Panc1 (cell line): Measurements from ENCODE around the gene KCNK5. TPM values are rescaled to one million over a fixed set of nuclear protein-coding genes. Genes with fewer than 3 reads are reported as not detected.

Source experiments
- ATAC-seq: fragments of 200-7000 bp; cut with Tn5 transposase; 2 replicates; pipeline ENCODE4 v1.9.1; 2020; ENCODE audit warnings: mild to moderate bottlenecking, moderate library complexity
- BruUV-seq: library from RNA; stranded (reverse); fragments of 400-500 nt; replicated peaks from 2 replicates; lab custom pipeline; 2021; lab: Mats Ljungman, UMichigan
- CTCF ChIA-PET: fragments of 300-600 bp; sonication (Branson Sonifier 250); formaldehyde crosslinking; loops from one replicate; lab custom pipeline; 2022; ENCODE audit warnings: antibody characterized with exemption; lab: Charles Lee
- POLR2A ChIA-PET: fragments of 300-600 bp; sonication (Branson Sonifier 250); formaldehyde crosslinking; loops from one replicate; lab custom pipeline; 2022; ENCODE audit warnings: antibody characterized with exemption; lab: Charles Lee
- DNase-seq: peaks from one replicate; pipeline ENCODE4 v3.0.0-alpha.2; 2010; ENCODE audit warnings: low read depth, low spot score
- H3K27ac ChIP-seq: 2 replicates; pipeline ENCODE4 v1.5.1; 2011; ENCODE audit warnings: mild to moderate bottlenecking, low read length, inconsistent platforms
- H3K27me3 ChIP-seq: fragments of 200-500 bp; sonication (Bioruptor generic); 2 replicates; pipeline ENCODE4 v1.6.0; 2014; ENCODE audit warnings: low read length, inconsistent platforms; ENCODE audit not compliant: control insufficient read depth, insufficient read depth
- H3K36me3 ChIP-seq: fragments of 200-500 bp; sonication (Bioruptor generic); 2 replicates; pipeline ENCODE4 v1.5.1; 2014; ENCODE audit warnings: inconsistent platforms, mild to moderate bottlenecking, low read length, moderate library complexity; ENCODE audit not compliant: control insufficient read depth, insufficient read depth
- H3K4me1 ChIP-seq: 2 replicates; pipeline ENCODE4 v1.5.1; 2011; ENCODE audit warnings: inconsistent platforms, mild to moderate bottlenecking, low read length, moderate library complexity; ENCODE audit not compliant: control insufficient read depth, insufficient read depth
- H3K4me3 ChIP-seq, 2 experiments: 2 replicates each; pipeline ENCODE4 v1.5.1; 2011 to 2012; ENCODE audit warnings: low read depth in 2 of 2, low read length in 2 of 2, mild to moderate bottlenecking in 2 of 2, inconsistent platforms in 1 of 2, moderate library complexity in 1 of 2
- H3K9me3 ChIP-seq: fragments of 200-500 bp; sonication (Bioruptor generic); 2 replicates; pipeline ENCODE4 v1.5.1; 2014; ENCODE audit warnings: low read depth, mild to moderate bottlenecking, inconsistent platforms, low read length, moderate library complexity; ENCODE audit not compliant: control insufficient read depth, insufficient read depth
- POLR2AphosphoS5 ChIP-seq: IDR thresholded peaks from 2 replicates; pipeline ENCODE4 v1.6.1; 2012; ENCODE audit warnings: mild to moderate bottlenecking, low read depth, low read length, moderate library complexity
- SIN3A ChIP-seq: IDR thresholded peaks from 2 replicates; pipeline ENCODE4 v1.6.1; 2012; ENCODE audit warnings: low read depth, mild to moderate bottlenecking, low read length, moderate library complexity, borderline replicate concordance; ENCODE audit not compliant: insufficient read depth
- TCF7L2 ChIP-seq: IDR thresholded peaks from 2 replicates; pipeline ENCODE4 v1.6.1; 2011; ENCODE audit warnings: mild to moderate bottlenecking, low read depth, low read length, inconsistent platforms
- in situ Hi-C: cut with HindIII; loops from 2 replicates; pipeline ENCODE4 v1.10.0; 2016; ENCODE audit warnings: low sequenced_read_pairs, low pct_unique_long_range_greater_than_20kb
- intact Hi-C: fragments of 100-400 bp; cut with micrococcal nuclease; formaldehyde crosslinking; loops from one replicate; pipeline ENCODE4 v1.10.0; 2022; ENCODE audit not compliant: unreplicated experiment
- total RNA-seq: library from RNA; stranded (reverse); gene quantifications from one replicate; pipeline ENCODE4 v1.2.1, GENCODE V29; 2021; ENCODE audit not compliant: unreplicated experiment
- TF ChIP-seq, protein P1 (sequence below), 2 experiments: IDR thresholded peaks; 2 replicates each; pipeline ENCODE4 v1.6.1; 2011 to 2012; ENCODE audit warnings: low read depth in 2 of 2, control low read depth in 1 of 2, low read length in 1 of 2, mild to moderate bottlenecking in 1 of 2, moderate library complexity in 1 of 2; ENCODE audit not compliant: insufficient read depth in 1 of 2
- TF ChIP-seq, protein P2 (sequence below): fragments of 450-650 bp; IDR thresholded peaks from 2 replicates; pipeline ENCODE4 v1.5.1; 2017; ENCODE audit warnings: mild to moderate bottlenecking

The KCNK5 gene
- total RNA-seq, 1 experiment from 2014 or later: 0.77 TPM

GRCh38 chr6:39218868-39219567 lies 10.3 kb downstream of the KCNK5 start:
- no peak for DNase-seq
- no peaks in the 10 kb centered on the region for H3K9me3 ChIP-seq
- H3K27ac ChIP-seq: no peak overlapping the region
- no peaks in the 10 kb centered on the region for H3K4me1 ChIP-seq
- TF ChIP-seq, protein P1, sequence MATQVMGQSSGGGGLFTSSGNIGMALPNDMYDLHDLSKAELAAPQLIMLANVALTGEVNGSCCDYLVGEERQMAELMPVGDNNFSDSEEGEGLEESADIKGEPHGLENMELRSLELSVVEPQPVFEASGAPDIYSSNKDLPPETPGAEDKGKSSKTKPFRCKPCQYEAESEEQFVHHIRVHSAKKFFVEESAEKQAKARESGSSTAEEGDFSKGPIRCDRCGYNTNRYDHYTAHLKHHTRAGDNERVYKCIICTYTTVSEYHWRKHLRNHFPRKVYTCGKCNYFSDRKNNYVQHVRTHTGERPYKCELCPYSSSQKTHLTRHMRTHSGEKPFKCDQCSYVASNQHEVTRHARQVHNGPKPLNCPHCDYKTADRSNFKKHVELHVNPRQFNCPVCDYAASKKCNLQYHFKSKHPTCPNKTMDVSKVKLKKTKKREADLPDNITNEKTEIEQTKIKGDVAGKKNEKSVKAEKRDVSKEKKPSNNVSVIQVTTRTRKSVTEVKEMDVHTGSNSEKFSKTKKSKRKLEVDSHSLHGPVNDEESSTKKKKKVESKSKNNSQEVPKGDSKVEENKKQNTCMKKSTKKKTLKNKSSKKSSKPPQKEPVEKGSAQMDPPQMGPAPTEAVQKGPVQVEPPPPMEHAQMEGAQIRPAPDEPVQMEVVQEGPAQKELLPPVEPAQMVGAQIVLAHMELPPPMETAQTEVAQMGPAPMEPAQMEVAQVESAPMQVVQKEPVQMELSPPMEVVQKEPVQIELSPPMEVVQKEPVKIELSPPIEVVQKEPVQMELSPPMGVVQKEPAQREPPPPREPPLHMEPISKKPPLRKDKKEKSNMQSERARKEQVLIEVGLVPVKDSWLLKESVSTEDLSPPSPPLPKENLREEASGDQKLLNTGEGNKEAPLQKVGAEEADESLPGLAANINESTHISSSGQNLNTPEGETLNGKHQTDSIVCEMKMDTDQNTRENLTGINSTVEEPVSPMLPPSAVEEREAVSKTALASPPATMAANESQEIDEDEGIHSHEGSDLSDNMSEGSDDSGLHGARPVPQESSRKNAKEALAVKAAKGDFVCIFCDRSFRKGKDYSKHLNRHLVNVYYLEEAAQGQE (IDR thresholded peaks at IDR 0.05; ENCODE audit: insufficient read depth in 1 of 2, low read depth in 2 of 2, low read length in 1 of 2): no peak
- TF ChIP-seq SIN3A (no peak), TCF7L2 (no peak), POLR2AphosphoS5 (no peak)
- TF ChIP-seq, protein P2, sequence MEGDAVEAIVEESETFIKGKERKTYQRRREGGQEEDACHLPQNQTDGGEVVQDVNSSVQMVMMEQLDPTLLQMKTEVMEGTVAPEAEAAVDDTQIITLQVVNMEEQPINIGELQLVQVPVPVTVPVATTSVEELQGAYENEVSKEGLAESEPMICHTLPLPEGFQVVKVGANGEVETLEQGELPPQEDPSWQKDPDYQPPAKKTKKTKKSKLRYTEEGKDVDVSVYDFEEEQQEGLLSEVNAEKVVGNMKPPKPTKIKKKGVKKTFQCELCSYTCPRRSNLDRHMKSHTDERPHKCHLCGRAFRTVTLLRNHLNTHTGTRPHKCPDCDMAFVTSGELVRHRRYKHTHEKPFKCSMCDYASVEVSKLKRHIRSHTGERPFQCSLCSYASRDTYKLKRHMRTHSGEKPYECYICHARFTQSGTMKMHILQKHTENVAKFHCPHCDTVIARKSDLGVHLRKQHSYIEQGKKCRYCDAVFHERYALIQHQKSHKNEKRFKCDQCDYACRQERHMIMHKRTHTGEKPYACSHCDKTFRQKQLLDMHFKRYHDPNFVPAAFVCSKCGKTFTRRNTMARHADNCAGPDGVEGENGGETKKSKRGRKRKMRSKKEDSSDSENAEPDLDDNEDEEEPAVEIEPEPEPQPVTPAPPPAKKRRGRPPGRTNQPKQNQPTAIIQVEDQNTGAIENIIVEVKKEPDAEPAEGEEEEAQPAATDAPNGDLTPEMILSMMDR: no peak
- ATAC-seq: no peak
- in situ Hi-C loops: no loop called here
- intact Hi-C loops: no loop called here
- POLR2A ChIA-PET: no interaction called here
- no TSS peak for BruUV-seq
- no peaks in the 10 kb centered on the region for H3K36me3 ChIP-seq
- CTCF ChIA-PET: no interaction called here
- no peak overlapping the region for H3K4me3 ChIP-seq
- no peaks in the 10 kb centered on the region for H3K27me3 ChIP-seq

GRCh38 chr6:39217177-39217864 lies 12.0 kb downstream of the KCNK5 start:
- intact Hi-C loops (no loop called here), in situ Hi-C loops (no loop called here)
- no peaks in the 10 kb centered on the region for H3K9me3 ChIP-seq
- ChIA-PET POLR2A (interaction anchor here (0.6 kb wide), 1 partner anchor 1134 kb away, joined by 4 read pairs; no protein-coding TSS in a partner anchor), CTCF (interaction anchor here (0.7 kb wide), 1 partner anchor 704 kb away, joined by 13 read pairs; no protein-coding TSS in a partner anchor)
- no peaks in the 10 kb centered on the region for H3K27me3 ChIP-seq
- DNase-seq (no peak), ATAC-seq (no peak)
- no peak overlapping the region for H3K27ac ChIP-seq
- no peaks in the 10 kb centered on the region for H3K4me1 ChIP-seq
- no peaks in the 10 kb centered on the region for H3K36me3 ChIP-seq
- no TSS peak for BruUV-seq
- H3K4me3 ChIP-seq: no peak overlapping the region
- TF ChIP-seq POLR2AphosphoS5: no peak
- TF ChIP-seq, protein P2: no peak
- no peak for TF ChIP-seq SIN3A
- TF ChIP-seq TCF7L2: no peak
- TF ChIP-seq, protein P1 (IDR thresholded peaks at IDR 0.05; ENCODE audit: insufficient read depth in 1 of 2, low read depth in 2 of 2, low read length in 1 of 2): no peak
